Adipocyte (in vitro differentiated cells): Measurements from ENCODE around the gene VPS41.

Source experiments
- DNase-seq: peaks from one replicate; pipeline ENCODE4 v3.0.0-alpha.2; 2015; ENCODE audit warnings: low read depth
- H3K27me3 ChIP-seq: replicated peaks from 2 replicates; pipeline ENCODE4 v1.7.0; 2013; ENCODE audit warnings: mild to moderate bottlenecking, low read length, moderate library complexity; ENCODE audit not compliant: control insufficient read depth, insufficient read depth
- H3K36me3 ChIP-seq: 2 replicates; pipeline ENCODE4 v1.7.0; 2013; ENCODE audit warnings: low read length, mild to moderate bottlenecking, moderate library complexity; ENCODE audit not compliant: control insufficient read depth, insufficient read depth, severe bottlenecking
- H3K4me1 ChIP-seq: 2 replicates; pipeline ENCODE4 v1.7.0; 2013; ENCODE audit warnings: mild to moderate bottlenecking, low read length, moderate library complexity; ENCODE audit not compliant: control insufficient read depth, insufficient read depth
- H3K4me3 ChIP-seq: 2 replicates; pipeline ENCODE4 v1.7.0; 2013; ENCODE audit warnings: mild to moderate bottlenecking, low read length, moderate library complexity
- H3K9ac ChIP-seq: 2 replicates; pipeline ENCODE4 v1.7.0; 2013; ENCODE audit warnings: mild to moderate bottlenecking, low read length, moderate library complexity
- H3K9me3 ChIP-seq: 2 replicates; pipeline ENCODE4 v1.7.0; 2013; ENCODE audit warnings: mild to moderate bottlenecking, low read length, moderate library complexity; ENCODE audit not compliant: control insufficient read depth

VPS41 gene

GRCh38 chr7:38880454-38880853 is 28.5 kb downstream of the VPS41 start:
- Histone ChIP-seq H3K9ac (no peak overlapping the region), H3K4me1 (no peaks in the 10 kb centered on the region), H3K4me3 (no peak overlapping the region), H3K36me3 (no peaks in the 10 kb centered on the region), H3K9me3 (no peaks in the 10 kb centered on the region), H3K27me3 (no peaks in the 10 kb centered on the region)
- DNase-seq = no peak

- Histone ChIP-seq H3K36me3 (no peaks in the 10 kb centered on the region), H3K9ac (no peak overlapping the region), H3K9me3 (no peaks in the 10 kb centered on the region), H3K4me1 (no peaks in the 10 kb centered on the region), H3K27me3 (no peaks in the 10 kb centered on the region), H3K4me3 (no peak overlapping the region)
- no peak for DNase-seq
Observed at GRCh38 chr7:38880035-38880434, 29.0 kb downstream of the VPS41 start.

GRCh38 chr7:38878694-38879457 is 30.1 kb downstream of the VPS41 start:
- no peaks in the 10 kb centered on the region for H3K27me3 ChIP-seq
- no peaks in the 10 kb centered on the region for H3K36me3 ChIP-seq
- H3K4me1 ChIP-seq = no peaks in the 10 kb centered on the region
- no peak overlapping the region for H3K4me3 ChIP-seq
- no peaks in the 10 kb centered on the region for H3K9me3 ChIP-seq
- H3K9ac ChIP-seq = no peak overlapping the region
- no peak for DNase-seq

- Histone ChIP-seq H3K36me3 (peaks cover 8% of the 10 kb centered on the region), H3K9me3 (no peaks in the 10 kb centered on the region)
Observed at GRCh38 chr7:38873433-38873832, 35.6 kb downstream of the VPS41 start.

GRCh38 chr7:38872202-38872601 is 36.8 kb downstream of the VPS41 start:
- Histone ChIP-seq H3K9ac (no peak overlapping the region), H3K4me1 (no peaks in the 10 kb centered on the region), H3K27me3 (no peaks in the 10 kb centered on the region), H3K9me3 (no peaks in the 10 kb centered on the region), H3K36me3 (peaks cover 17% of the 10 kb centered on the region), H3K4me3 (no peak overlapping the region)
- DNase-seq = no peak

More at GRCh38 chr7:38873433-38873832, 35.6 kb downstream of the VPS41 start:
- no peak overlapping the region for H3K4me3 ChIP-seq
- H3K4me1 ChIP-seq = no peaks in the 10 kb centered on the region
- H3K27me3 ChIP-seq = no peaks in the 10 kb centered on the region
- DNase-seq = peak; percentile 3
- no peak overlapping the region for H3K9ac ChIP-seq

- H3K36me3 ChIP-seq = peaks cover 29% of the 10 kb centered on the region
- H3K9me3 ChIP-seq = no peaks in the 10 kb centered on the region
- H3K27me3 ChIP-seq = no peaks in the 10 kb centered on the region
- no peaks in the 10 kb centered on the region for H3K4me1 ChIP-seq
- DNase-seq = peak; percentile 15
- H3K4me3 ChIP-seq = no peak overlapping the region
- H3K9ac ChIP-seq = no peak overlapping the region
Observed at GRCh38 chr7:38870147-38870546, 38.8 kb downstream of the VPS41 start.

GRCh38 chr7:38863601-38864291 is 45.2 kb downstream of the VPS41 start:
- no peaks in the 10 kb centered on the region for H3K27me3 ChIP-seq
- no peaks in the 10 kb centered on the region for H3K9me3 ChIP-seq
- no peak for DNase-seq
- peaks cover 34% of the 10 kb centered on the region for H3K36me3 ChIP-seq
- no peak overlapping the region for H3K4me3 ChIP-seq
- no peak overlapping the region for H3K9ac ChIP-seq
- H3K4me1 ChIP-seq = no peaks in the 10 kb centered on the region

GRCh38 chr7:38862666-38863065 is 46.3 kb downstream of the VPS41 start:
- H3K36me3 ChIP-seq = peaks cover 23% of the 10 kb centered on the region
- H3K9ac ChIP-seq = no peak overlapping the region
- H3K4me1 ChIP-seq = peaks cover 3% of the 10 kb centered on the region
- no peaks in the 10 kb centered on the region for H3K27me3 ChIP-seq
- no peaks in the 10 kb centered on the region for H3K9me3 ChIP-seq
- H3K4me3 ChIP-seq = no peak overlapping the region
- no peak for DNase-seq

- Histone ChIP-seq H3K36me3 (peaks cover 10% of the 10 kb centered on the region), H3K4me1 (peaks cover 3% of the 10 kb centered on the region), H3K4me3 (no peak overlapping the region)
Observed at GRCh38 chr7:38858259-38858884, 50.6 kb downstream of the VPS41 start.

GRCh38 chr7:38855867-38856266 is 53.1 kb downstream of the VPS41 start:
- Histone ChIP-seq H3K4me3 (no peak overlapping the region), H3K9me3 (no peaks in the 10 kb centered on the region), H3K27me3 (no peaks in the 10 kb centered on the region), H3K36me3 (peaks cover 4% of the 10 kb centered on the region), H3K9ac (no peak overlapping the region), H3K4me1 (peaks cover 3% of the 10 kb centered on the region)
- no peak for DNase-seq

More at GRCh38 chr7:38858259-38858884, 50.6 kb downstream of the VPS41 start:
- Histone ChIP-seq H3K9ac (no peak overlapping the region), H3K9me3 (no peaks in the 10 kb centered on the region), H3K27me3 (no peaks in the 10 kb centered on the region)
- DNase-seq = peak; percentile 63

GRCh38 chr7:38855386-38855785 is 53.6 kb downstream of the VPS41 start:
- Histone ChIP-seq H3K9me3 (no peaks in the 10 kb centered on the region), H3K4me3 (no peak overlapping the region), H3K27me3 (no peaks in the 10 kb centered on the region), H3K9ac (no peak overlapping the region), H3K4me1 (peaks cover 3% of the 10 kb centered on the region), H3K36me3 (no peaks in the 10 kb centered on the region)
- DNase-seq = no peak
